T-helper 2 cell treated with Interferon-gamma antibody and Interleukin-4, amounts not matched to agents 5 μg/mL and 100 μg/mL, for 36 hours (primary cell): ENCODE results near the gene CD300E.

ENCODE experiments used
- DNase-seq: peaks from one replicate; pipeline ENCODE4 v3.0.0; 2021; ENCODE audit warnings: low spot score
- H3K27ac Mint-ChIP-seq: one replicate; pipeline ENCODE4 v1.8.0; 2021; ENCODE audit warnings: mild to moderate bottlenecking, mixed read lengths
- H3K27me3 Mint-ChIP-seq: one replicate; pipeline ENCODE4 v1.8.0; 2021; ENCODE audit warnings: low read depth, mixed read lengths
- H3K36me3 Mint-ChIP-seq: one replicate; pipeline ENCODE4 v1.8.0; 2021; ENCODE audit warnings: low read depth, mixed read lengths
- H3K4me1 Mint-ChIP-seq: one replicate; pipeline ENCODE4 v1.8.0; 2021; ENCODE audit warnings: low read depth, mixed read lengths
- H3K4me3 Mint-ChIP-seq: one replicate; pipeline ENCODE4 v1.8.0; 2022; ENCODE audit warnings: mild to moderate bottlenecking, moderate library complexity, mixed read lengths
- H3K9me3 Mint-ChIP-seq: one replicate; pipeline ENCODE4 v1.8.0; 2021; ENCODE audit warnings: mixed read lengths

CD300E gene

GRCh38 chr17:74623693-74624093, at the start of gene CD300E:
Gene CD300E, minus strand, starts transcription at chr17:74623738. Its CDS starts 117 bp downstream, at chr17:74623621.
- Mint-ChIP-seq H3K36me3 (no peaks in the 10 kb centered on the region), H3K4me3 (no peak within 1 kb of the TSS), H3K27ac (no peak within 1 kb of the TSS), H3K9me3 (peaks cover 5% of the 10 kb centered on the region), H3K27me3 (peaks cover 59% of the 10 kb centered on the region), H3K4me1 (no peaks in the 10 kb centered on the region)
- no peak for DNase-seq

DNA sequence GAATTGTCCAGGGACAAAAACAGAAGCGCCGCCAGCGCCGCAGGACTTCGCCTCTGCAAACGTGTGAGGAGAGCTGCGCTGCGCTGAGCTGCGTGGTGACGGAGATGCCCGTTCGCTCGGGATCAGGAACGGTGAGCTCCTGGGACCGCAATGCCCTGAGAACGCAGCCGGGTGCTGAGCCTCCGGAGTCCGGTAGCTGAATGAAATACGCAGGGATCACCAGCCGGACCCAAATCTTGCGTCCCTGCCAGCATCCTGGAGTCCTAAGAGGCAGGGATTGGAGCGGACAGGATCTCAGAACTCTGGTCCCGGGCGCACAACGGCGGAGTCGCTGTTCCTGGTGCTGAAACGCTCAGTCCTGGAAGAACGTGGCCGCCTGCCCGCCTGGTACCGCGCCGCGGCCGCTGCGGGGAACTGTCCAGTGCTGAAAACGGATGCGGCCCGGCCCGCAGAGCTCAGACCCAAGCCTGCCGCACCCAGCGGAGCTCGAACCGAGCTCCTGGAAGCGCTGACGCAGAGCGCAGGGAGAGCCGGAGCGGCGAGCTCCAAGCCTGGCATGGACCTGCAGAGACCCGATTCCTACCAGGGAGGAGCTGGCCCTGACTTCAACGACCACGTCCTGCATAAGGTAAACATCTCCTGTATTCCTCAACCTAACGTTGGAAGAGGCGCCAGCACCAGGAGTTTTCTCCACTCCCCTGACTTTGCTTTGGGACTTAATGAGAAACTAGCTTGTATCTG, 47.7 kb upstream of the CD300E start:
- H3K27ac Mint-ChIP-seq = no peak overlapping the region
- H3K27me3 Mint-ChIP-seq = peaks cover 71% of the 10 kb centered on the region
- peak; percentile 72 for DNase-seq
- H3K4me3 Mint-ChIP-seq = no peak overlapping the region
- no peaks in the 10 kb centered on the region for H3K4me1 Mint-ChIP-seq
- no peaks in the 10 kb centered on the region for H3K36me3 Mint-ChIP-seq
- H3K9me3 Mint-ChIP-seq = peaks cover 4% of the 10 kb centered on the region

- H3K4me1 Mint-ChIP-seq = no peaks in the 10 kb centered on the region
- peaks cover 67% of the 10 kb centered on the region for H3K27me3 Mint-ChIP-seq
- H3K27ac Mint-ChIP-seq = no peak overlapping the region
- no peak for DNase-seq
- no peak overlapping the region for H3K4me3 Mint-ChIP-seq
- no peaks in the 10 kb centered on the region for H3K36me3 Mint-ChIP-seq
- peaks cover 4% of the 10 kb centered on the region for H3K9me3 Mint-ChIP-seq
These were observed 46.8 kb upstream of the CD300E start for GRCh38 chr17:74670329-74670728.

DNA sequence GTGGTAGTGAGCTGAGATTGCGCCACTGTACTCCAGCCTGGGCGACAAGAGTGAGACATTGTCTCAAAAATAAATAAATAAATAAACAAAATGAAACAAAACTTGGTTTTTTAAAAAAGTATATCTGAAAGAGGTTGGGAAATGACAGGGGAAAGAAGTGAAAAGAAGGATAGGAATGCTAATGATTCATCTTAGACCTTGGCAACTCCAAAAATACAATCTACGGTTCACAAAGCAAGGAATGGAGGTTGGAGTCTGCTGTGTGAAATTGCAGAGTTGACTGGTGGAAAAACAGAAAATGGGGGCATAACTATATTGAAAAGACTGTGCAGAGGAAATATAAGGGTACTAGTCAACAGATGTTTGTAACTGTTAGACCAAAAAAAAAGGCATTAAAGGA, 40.0 kb upstream of the CD300E start:
- Mint-ChIP-seq H3K4me1 (no peaks in the 10 kb centered on the region), H3K9me3 (no peaks in the 10 kb centered on the region), H3K36me3 (no peaks in the 10 kb centered on the region), H3K27ac (no peak overlapping the region), H3K4me3 (no peak overlapping the region), H3K27me3 (peaks cover 64% of the 10 kb centered on the region)
- no peak for DNase-seq

DNA sequence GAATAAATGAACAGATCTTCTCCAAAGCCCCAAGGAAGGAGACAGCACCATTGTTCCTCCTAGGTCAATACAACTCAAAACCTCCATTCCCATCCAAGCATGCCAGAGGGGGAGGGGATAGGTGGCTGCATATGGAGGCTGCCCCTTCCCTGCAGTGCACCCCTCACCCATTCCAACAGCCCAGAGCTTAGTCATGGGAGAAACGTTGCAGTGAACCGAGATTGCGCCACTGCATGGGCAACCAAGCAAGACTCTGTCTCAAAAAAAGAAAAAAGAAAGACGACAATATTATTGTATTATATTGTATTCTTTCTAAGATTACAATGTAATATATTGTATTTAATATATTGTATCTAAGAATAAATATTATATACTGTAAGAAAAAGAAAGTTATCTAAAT, 36.4 kb upstream of the CD300E start:
- H3K27ac Mint-ChIP-seq = no peak overlapping the region

GRCh38 chr17:74658620-74659019, 35.1 kb upstream of the CD300E start:
- peaks cover 57% of the 10 kb centered on the region for H3K27me3 Mint-ChIP-seq
- no peaks in the 10 kb centered on the region for H3K9me3 Mint-ChIP-seq
- no peak overlapping the region for H3K4me3 Mint-ChIP-seq
- no peaks in the 10 kb centered on the region for H3K36me3 Mint-ChIP-seq
- H3K4me1 Mint-ChIP-seq = peaks cover 3% of the 10 kb centered on the region
- no peak overlapping the region for H3K27ac Mint-ChIP-seq
- no peak for DNase-seq

More for the DNA sequence above, 36.4 kb upstream of the CD300E start:
- Mint-ChIP-seq H3K4me3 (no peak overlapping the region), H3K4me1 (peaks cover 3% of the 10 kb centered on the region), H3K9me3 (no peaks in the 10 kb centered on the region), H3K36me3 (no peaks in the 10 kb centered on the region), H3K27me3 (peaks cover 63% of the 10 kb centered on the region)
- no peak for DNase-seq

DNA sequence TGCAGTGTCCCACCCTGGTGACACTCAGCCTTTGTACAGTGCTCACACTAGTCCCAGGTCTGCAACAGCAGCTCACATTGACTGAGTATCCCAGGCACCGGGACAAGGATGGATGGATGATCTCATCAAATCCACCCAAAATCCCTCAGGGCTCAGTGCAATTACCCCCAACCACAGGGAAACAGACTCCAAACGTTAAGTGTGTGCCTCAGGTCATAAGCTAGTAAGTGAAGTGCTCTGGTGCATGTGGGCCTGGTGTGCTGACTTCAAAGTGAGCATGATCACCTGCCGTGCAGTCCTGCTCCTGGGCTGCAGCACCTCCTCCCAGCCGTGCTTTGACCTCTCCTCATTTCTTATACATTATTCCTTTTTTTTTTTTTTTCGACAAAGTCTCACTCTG, 31.2 kb upstream of the CD300E start:
- peaks cover 59% of the 10 kb centered on the region for H3K27me3 Mint-ChIP-seq
- no peaks in the 10 kb centered on the region for H3K36me3 Mint-ChIP-seq

DNA sequence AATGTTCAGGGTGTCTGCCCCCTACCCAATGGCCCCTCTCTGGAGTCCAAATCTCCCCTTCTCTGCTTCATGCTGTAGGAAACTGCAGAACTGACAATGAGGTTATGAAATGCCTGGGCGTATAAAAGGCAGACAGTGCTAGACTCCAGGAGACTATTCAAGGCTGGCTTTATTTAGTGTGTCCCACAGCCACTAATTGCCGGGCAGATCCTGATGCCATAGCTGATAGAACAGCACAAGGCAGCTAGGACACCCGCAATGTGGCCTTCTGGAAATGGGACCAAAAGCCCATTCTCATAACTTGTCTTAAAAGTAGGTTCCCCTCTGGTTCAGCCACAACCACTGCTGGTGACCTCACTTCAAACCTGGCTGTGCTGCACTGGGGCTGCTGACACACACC, 28.5 kb upstream of the CD300E start:
- no peak for DNase-seq

More for the DNA sequence above, 31.2 kb upstream of the CD300E start:
- no peak for DNase-seq
- H3K4me1 Mint-ChIP-seq = peaks cover 3% of the 10 kb centered on the region
- no peak overlapping the region for H3K4me3 Mint-ChIP-seq
- H3K27ac Mint-ChIP-seq = no peak overlapping the region
- no peaks in the 10 kb centered on the region for H3K9me3 Mint-ChIP-seq

GRCh38 chr17:74649909-74650308, 26.4 kb upstream of the CD300E start:
- Mint-ChIP-seq H3K4me1 (no peaks in the 10 kb centered on the region), H3K4me3 (no peak overlapping the region), H3K9me3 (no peaks in the 10 kb centered on the region), H3K27me3 (peaks cover 50% of the 10 kb centered on the region), H3K36me3 (no peaks in the 10 kb centered on the region), H3K27ac (no peak overlapping the region)
- DNase-seq = no peak

More for the DNA sequence above, 28.5 kb upstream of the CD300E start:
- H3K36me3 Mint-ChIP-seq = no peaks in the 10 kb centered on the region
- H3K4me3 Mint-ChIP-seq = no peak overlapping the region
- H3K9me3 Mint-ChIP-seq = no peaks in the 10 kb centered on the region
- no peak overlapping the region for H3K27ac Mint-ChIP-seq
- no peaks in the 10 kb centered on the region for H3K4me1 Mint-ChIP-seq
- H3K27me3 Mint-ChIP-seq = peaks cover 51% of the 10 kb centered on the region

DNA sequence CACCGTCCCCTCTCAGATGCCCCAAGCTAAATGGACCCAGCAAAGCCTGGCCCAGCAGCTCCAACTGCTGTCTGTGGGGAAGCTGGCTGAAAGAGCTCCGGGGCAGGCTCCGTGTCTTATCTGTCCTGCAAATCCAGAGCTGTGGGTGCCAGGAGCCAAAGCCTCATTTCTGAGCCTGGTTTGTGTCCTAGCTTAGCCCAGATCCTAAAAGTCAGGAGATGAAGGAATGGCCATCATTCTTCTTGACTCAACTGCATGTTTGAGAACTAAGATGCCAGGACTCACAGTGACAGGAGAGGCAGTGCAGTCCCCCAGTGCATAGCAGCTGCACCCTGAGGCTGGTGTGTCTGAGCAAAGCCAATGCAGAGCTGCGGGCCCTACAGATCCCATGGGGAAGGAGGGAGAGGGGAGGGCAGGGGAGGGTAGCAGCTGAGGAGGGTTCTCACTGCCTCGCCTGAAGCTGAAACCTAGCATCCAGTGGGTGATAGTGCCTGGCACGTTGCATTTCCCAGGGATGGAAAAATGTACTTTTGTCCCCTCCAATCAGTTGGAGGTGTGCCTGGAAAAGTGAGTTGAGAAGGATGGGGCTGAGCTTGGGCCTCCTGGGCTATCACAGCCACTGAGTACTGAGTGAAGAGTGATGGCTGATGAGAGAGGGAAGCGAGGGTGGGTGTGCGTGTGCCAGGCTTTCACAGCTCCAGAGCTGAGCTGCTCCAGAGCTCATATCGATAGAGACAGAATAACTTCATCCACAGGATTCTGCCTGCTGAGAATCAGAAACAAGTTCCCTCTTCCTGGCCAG, 24.5 kb upstream of the CD300E start:
- Mint-ChIP-seq H3K27ac (no peak overlapping the region), H3K4me3 (no peak overlapping the region), H3K27me3 (peaks cover 59% of the 10 kb centered on the region), H3K9me3 (no peaks in the 10 kb centered on the region), H3K4me1 (no peaks in the 10 kb centered on the region), H3K36me3 (no peaks in the 10 kb centered on the region)
- DNase-seq = no peak

DNA sequence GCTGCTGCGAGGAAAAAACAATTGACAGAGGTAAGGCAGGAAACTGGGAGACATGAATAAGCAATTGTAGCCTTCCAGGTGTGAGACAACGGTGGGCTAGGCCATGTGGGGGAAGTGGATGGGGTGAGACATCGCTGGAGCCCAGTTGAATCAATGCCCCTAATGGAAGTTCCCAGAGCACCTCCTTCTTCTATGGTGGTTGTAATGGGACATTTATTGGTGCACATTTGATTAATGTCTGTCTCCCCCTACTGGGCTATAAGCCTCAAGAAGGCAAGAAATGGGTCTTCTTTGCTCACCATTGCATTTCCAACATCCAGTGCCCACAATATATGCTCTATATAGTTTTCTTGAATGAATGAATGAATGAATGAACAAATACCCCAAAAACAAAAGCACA, 22.7 kb upstream of the CD300E start:
- peaks cover 5% of the 10 kb centered on the region for H3K4me1 Mint-ChIP-seq
- H3K4me3 Mint-ChIP-seq = no peak overlapping the region
- H3K27me3 Mint-ChIP-seq = peaks cover 60% of the 10 kb centered on the region
- DNase-seq = no peak
- H3K27ac Mint-ChIP-seq = no peak overlapping the region
- H3K9me3 Mint-ChIP-seq = no peaks in the 10 kb centered on the region
- H3K36me3 Mint-ChIP-seq = no peaks in the 10 kb centered on the region

- Mint-ChIP-seq H3K4me3 (no peak overlapping the region), H3K4me1 (peaks cover 10% of the 10 kb centered on the region), H3K27ac (no peak overlapping the region), H3K9me3 (no peaks in the 10 kb centered on the region), H3K36me3 (no peaks in the 10 kb centered on the region), H3K27me3 (peaks cover 60% of the 10 kb centered on the region)
- no peak for DNase-seq
These were observed 21.5 kb upstream of the CD300E start for GRCh38 chr17:74645010-74645409.

DNA sequence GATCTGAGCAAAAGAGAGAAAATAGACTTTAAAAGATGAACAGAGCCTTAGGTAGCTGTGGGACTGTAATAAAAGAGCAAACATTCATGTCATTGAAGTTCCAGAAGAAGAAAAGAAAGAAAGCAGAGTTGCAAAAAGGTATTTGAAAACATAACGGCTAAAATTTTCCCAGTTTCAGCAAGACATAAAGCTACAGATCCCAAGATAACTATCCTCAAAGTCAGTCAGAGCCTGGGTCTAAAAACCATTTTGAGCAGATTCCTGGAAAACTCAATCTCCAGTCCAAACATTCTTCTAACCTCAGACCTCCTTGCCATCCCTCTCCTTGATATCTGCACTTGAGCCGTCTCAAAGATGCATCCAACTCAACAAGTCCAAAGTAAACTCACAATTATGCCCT, 20.9 kb upstream of the CD300E start:
- Mint-ChIP-seq H3K36me3 (no peaks in the 10 kb centered on the region), H3K9me3 (no peaks in the 10 kb centered on the region), H3K4me1 (peaks cover 16% of the 10 kb centered on the region), H3K27me3 (peaks cover 62% of the 10 kb centered on the region), H3K4me3 (no peak overlapping the region), H3K27ac (no peak overlapping the region)
- no peak for DNase-seq

- no peak overlapping the region for H3K4me3 Mint-ChIP-seq
- H3K4me1 Mint-ChIP-seq = peaks cover 19% of the 10 kb centered on the region
- peaks cover 65% of the 10 kb centered on the region for H3K27me3 Mint-ChIP-seq
- no peaks in the 10 kb centered on the region for H3K9me3 Mint-ChIP-seq
- DNase-seq = no peak
- H3K36me3 Mint-ChIP-seq = no peaks in the 10 kb centered on the region
- no peak overlapping the region for H3K27ac Mint-ChIP-seq
These were observed 20.3 kb upstream of the CD300E start for GRCh38 chr17:74643826-74644225.
